C4-2B (cell line): ENCODE measurements around the gene SCPEP1.

ENCODE experiments used
- ZFX ChIP-seq: fragments of 450-650 bp; IDR thresholded peaks from 2 replicates; pipeline ENCODE4 v1.6.1; 2017
- TF ChIP-seq, protein P1 (sequence below): fragments of 450-650 bp; conservative IDR thresholded peaks from 2 replicates; pipeline ENCODE4 v1.5.1; 2017; ENCODE audit warnings: mild to moderate bottlenecking

DNA sequence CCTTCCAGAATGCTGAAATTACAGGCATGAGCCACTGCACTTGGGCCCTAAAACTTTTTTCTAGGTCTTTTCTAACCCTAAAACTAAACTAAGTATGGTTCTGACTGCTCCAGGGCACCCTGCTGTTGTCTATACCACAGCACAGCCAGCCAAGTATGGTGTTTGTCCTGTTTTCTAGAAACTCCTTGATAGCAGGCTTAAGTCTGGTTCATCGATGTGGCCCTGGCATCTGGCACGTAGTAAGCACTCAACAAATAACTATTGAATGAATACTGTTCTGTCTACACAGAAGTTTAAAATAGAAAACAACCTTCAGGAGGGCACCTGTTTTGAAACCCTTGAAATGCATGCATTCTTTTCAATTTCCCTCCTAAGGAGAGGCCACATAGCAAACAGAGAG is 62.6 kb downstream of the SCPEP1 start:
- TF ChIP-seq, protein P1, sequence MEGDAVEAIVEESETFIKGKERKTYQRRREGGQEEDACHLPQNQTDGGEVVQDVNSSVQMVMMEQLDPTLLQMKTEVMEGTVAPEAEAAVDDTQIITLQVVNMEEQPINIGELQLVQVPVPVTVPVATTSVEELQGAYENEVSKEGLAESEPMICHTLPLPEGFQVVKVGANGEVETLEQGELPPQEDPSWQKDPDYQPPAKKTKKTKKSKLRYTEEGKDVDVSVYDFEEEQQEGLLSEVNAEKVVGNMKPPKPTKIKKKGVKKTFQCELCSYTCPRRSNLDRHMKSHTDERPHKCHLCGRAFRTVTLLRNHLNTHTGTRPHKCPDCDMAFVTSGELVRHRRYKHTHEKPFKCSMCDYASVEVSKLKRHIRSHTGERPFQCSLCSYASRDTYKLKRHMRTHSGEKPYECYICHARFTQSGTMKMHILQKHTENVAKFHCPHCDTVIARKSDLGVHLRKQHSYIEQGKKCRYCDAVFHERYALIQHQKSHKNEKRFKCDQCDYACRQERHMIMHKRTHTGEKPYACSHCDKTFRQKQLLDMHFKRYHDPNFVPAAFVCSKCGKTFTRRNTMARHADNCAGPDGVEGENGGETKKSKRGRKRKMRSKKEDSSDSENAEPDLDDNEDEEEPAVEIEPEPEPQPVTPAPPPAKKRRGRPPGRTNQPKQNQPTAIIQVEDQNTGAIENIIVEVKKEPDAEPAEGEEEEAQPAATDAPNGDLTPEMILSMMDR: no peak
- TF ChIP-seq ZFX: no peak
